ENCODE data around the gene KIF24. TPM values are rescaled to one million over a fixed set of nuclear protein-coding genes. Genes with fewer than 3 reads are reported as not detected.

Gene KIF24
- polyA plus RNA-seq, 1 of the 3 experiments (the other 2 are of a cell fraction), result 1.2 TPM

GRCh38 chr9:34375901-34376595 is 47.0 kb upstream of the KIF24 start:
- Histone ChIP-seq H3K79me2 (ENCODE audit: insufficient read depth) (no peaks in the 10 kb centered on the region), H4K20me1 (ENCODE audit: insufficient read depth) (no peaks in the 10 kb centered on the region), H3K4me3 (ENCODE audit: low read depth in 2 of 2, low read length in 1 of 2) (peak overlapping the region; percentile 83 to 84), H3F3A (replicated peaks; ENCODE audit: insufficient read depth) (peaks cover 4% of the 10 kb centered on the region), H3K4me1 (ENCODE audit: control insufficient read depth in 1 of 2, insufficient read depth in 2 of 2, low read depth in 1 of 2, low read length in 1 of 2) (peaks cover 7 to 39% of the 10 kb centered on the region in 2 experiments; a peak in 3 of 4 replicates), H3K27ac (ENCODE audit: low read depth in 2 of 2, low read length in 1 of 2) (peak overlapping the region in 1 of 2 experiments; percentile 76; a peak in 2 of 4 replicates), H3K9ac (peak overlapping the region; percentile 57), H3K9me3 (no peaks in the 10 kb centered on the region), H3K27me3 (ENCODE audit: insufficient read depth) (no peaks in the 10 kb centered on the region), H2AFZ (ENCODE audit: low read depth) (peak overlapping the region; percentile 89; the same call in 1 of the 2 replicates), H3K36me3 (replicated peaks in 1 of 2; ENCODE audit: control insufficient read depth in 1 of 2, insufficient read depth in 2 of 2, low read length in 1 of 2) (peaks cover 0 to 3% of the 10 kb centered on the region in 2 experiments), H3K9me2 (no peaks in the 10 kb centered on the region), H3K4me2 (peak overlapping the region; percentile 94)
- ChIA-PET CTCF (interaction anchor here (0.6 to 8.0 kb wide), 13 partner anchors 11 to 262 kb away, joined by 3 to 149 read pairs (median 4); partner anchors contain the start of gene SIGMAR1), POLR2A (interaction anchor here (1.8 kb wide), 1 partner anchor 30 kb away, joined by 6 read pairs; no protein-coding TSS in a partner anchor)
- peak; percentile 76 for DNase-seq
- TF ChIP-seq GATA2 (CRISPR knock-in tag; IDR thresholded peaks at IDR 0.05) (peak; percentile 72), CTCF (IDR thresholded peaks at IDR 0.05) (peak; percentile 37), SMC3 (IDR thresholded peaks at IDR 0.05; ENCODE audit: low read depth, low read length) (no peak), RFX5 (IDR thresholded peaks at IDR 0.05; ENCODE audit: low read length) (no peak), MXI1 (IDR thresholded peaks at IDR 0.05; ENCODE audit: low read depth, low read length) (peak; percentile 72), JUND (IDR thresholded peaks at IDR 0.05) (no peak), SIN3A (IDR thresholded peaks at IDR 0.05; ENCODE audit: borderline replicate concordance, low read depth, low read length) (no peak; the same call in 1 of the 2 replicates), MAX (IDR thresholded peaks at IDR 0.05; ENCODE audit: low read depth) (peak; percentile 40; the same call in 1 of the 2 replicates), RAD21 (IDR thresholded peaks at IDR 0.05; ENCODE audit: low read length) (peak; percentile 37)
- TF ChIP-seq, protein P1, sequence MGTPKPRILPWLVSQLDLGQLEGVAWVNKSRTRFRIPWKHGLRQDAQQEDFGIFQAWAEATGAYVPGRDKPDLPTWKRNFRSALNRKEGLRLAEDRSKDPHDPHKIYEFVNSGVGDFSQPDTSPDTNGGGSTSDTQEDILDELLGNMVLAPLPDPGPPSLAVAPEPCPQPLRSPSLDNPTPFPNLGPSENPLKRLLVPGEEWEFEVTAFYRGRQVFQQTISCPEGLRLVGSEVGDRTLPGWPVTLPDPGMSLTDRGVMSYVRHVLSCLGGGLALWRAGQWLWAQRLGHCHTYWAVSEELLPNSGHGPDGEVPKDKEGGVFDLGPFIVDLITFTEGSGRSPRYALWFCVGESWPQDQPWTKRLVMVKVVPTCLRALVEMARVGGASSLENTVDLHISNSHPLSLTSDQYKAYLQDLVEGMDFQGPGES (IDR thresholded peaks at IDR 0.05; ENCODE audit: low read depth, low read length), result no peak
- WGBS (ENCODE audit: low lambda C conversion rate), result 11% methylated on average over 17 of the region's 22 CpGs

- WGBS (ENCODE audit: low lambda C conversion rate), result 70% methylated on average over 4 of the region's 5 CpGs
- DNase-seq, result no peak
- H3K4me2 ChIP-seq, result no peak overlapping the region
- H2AFZ ChIP-seq (ENCODE audit: low read depth), result no peak overlapping the region
- CTCF ChIA-PET, result interaction anchor here (0.6 to 8.0 kb wide), 9 partner anchors 10 to 173 kb away, joined by 3 to 149 read pairs (median 4); no protein-coding TSS in a partner anchor
- TF ChIP-seq USF1 (IDR thresholded peaks at IDR 0.05; ENCODE audit: borderline replicate concordance, low read depth) (no peak), CTCF (IDR thresholded peaks at IDR 0.05) (no peak), FOXM1 (IDR thresholded peaks at IDR 0.05; ENCODE audit: low read depth) (no peak)
- no peaks in the 10 kb centered on the region for H4K20me1 ChIP-seq (ENCODE audit: insufficient read depth)
- H3K27ac ChIP-seq (ENCODE audit: low read depth in 2 of 2, low read length in 1 of 2), result peak overlapping the region in 1 of 2 experiments; percentile 28; a peak in 1 of 4 replicates
- H3K36me3 ChIP-seq (replicated peaks in 1 of 2; ENCODE audit: control insufficient read depth in 1 of 2, insufficient read depth in 2 of 2, low read length in 1 of 2), result peaks cover 0 to 3% of the 10 kb centered on the region in 2 experiments
- H3K27me3 ChIP-seq (ENCODE audit: insufficient read depth), result no peaks in the 10 kb centered on the region
- H3K4me3 ChIP-seq (ENCODE audit: low read depth in 2 of 2, low read length in 1 of 2), result no peak overlapping the region; a peak in 1 of 4 replicates
- peaks cover 4% of the 10 kb centered on the region for H3F3A ChIP-seq (replicated peaks; ENCODE audit: insufficient read depth)
- H3K4me1 ChIP-seq (ENCODE audit: control insufficient read depth in 1 of 2, insufficient read depth in 2 of 2, low read depth in 1 of 2, low read length in 1 of 2), result peaks cover 2 to 33% of the 10 kb centered on the region in 2 experiments; a peak in 2 of 4 replicates
- H3K9me3 ChIP-seq, result no peaks in the 10 kb centered on the region
- POLR2A ChIA-PET, result no interaction called here
- H3K9ac ChIP-seq, result no peak overlapping the region
- no peaks in the 10 kb centered on the region for H3K9me2 ChIP-seq
- no peaks in the 10 kb centered on the region for H3K79me2 ChIP-seq (ENCODE audit: insufficient read depth)
Measured at GRCh38 chr9:34374905-34375552, 46.0 kb upstream of the KIF24 start.
